ENCODE measurements around the gene AIDA.

DNA sequence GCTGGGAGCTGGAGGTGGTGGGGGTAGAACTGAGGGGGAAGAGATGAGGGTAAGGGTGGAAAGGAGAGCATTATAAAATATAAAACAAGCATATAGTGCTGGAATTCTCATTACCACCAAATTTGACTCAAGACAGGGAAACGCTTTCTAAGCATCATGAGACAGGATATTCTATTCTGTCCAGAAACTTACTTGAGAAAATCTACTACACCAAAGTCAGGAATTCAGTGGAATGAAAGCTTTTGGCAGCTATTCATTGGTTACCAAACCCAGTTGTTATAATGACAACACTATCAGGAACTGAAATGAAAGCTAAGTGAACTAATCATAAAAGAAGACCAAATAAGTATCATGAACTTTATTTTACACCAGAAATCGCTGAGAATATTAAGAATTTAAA, 14.5 kb downstream of the AIDA start:
- TF ChIP-seq POLR2A (IDR thresholded peaks at IDR 0.05) (no peak), CTCF (IDR thresholded peaks at IDR 0.05) (no peak)
